ENCODE results near the gene TAX1BP1. TPM values are rescaled to one million over a fixed set of nuclear protein-coding genes. Genes with fewer than 3 reads are reported as not detected.

The TAX1BP1 gene
- total and polyA plus RNA-seq, 4 donors = 35.7 to 57.1 (median 52.9) TPM

GRCh38 chr7:27705200-27705594 is 34.8 kb upstream of the TAX1BP1 start:
- no peak for TF ChIP-seq EGR1 (IDR thresholded peaks at IDR 0.05; ENCODE audit: low read depth in 2 of 2)
- no peak for TF ChIP-seq REST (IDR thresholded peaks at IDR 0.05)
- TF ChIP-seq CTCF (IDR thresholded peaks at IDR 0.05; ENCODE audit: low read depth, low read length, missing input control) = no peak
- no peak for TF ChIP-seq YY1 (IDR thresholded peaks at IDR 0.05)
- no peak for TF ChIP-seq NR2F2 (IDR thresholded peaks at IDR 0.05)
- TF ChIP-seq TAF1 (conservative IDR thresholded peaks at IDR 0.05) = no peak
- TF ChIP-seq RAD21 (IDR thresholded peaks at IDR 0.05) = no peak
- TF ChIP-seq ZBTB33 (IDR thresholded peaks at IDR 0.05) = no peak
- no peak for TF ChIP-seq ATF3 (IDR thresholded peaks at IDR 0.05)
- no peak for TF ChIP-seq JUND (IDR thresholded peaks at IDR 0.05)
- TF ChIP-seq RXRA (IDR thresholded peaks at IDR 0.05) = no peak
- no peak for TF ChIP-seq GABPA (IDR thresholded peaks at IDR 0.05 in 1 of 2, conservative IDR thresholded peaks at IDR 0.05 in 1 of 2)
- TF ChIP-seq HNF4G (IDR thresholded peaks at IDR 0.05) = no peak
- 89% methylated on average over 2 of the region's 2 CpGs for WGBS
- H3K9ac ChIP-seq (ENCODE audit: low read depth in 1 of 2, low read length in 2 of 2) = no peak overlapping the region
- H3K36me3 ChIP-seq (ENCODE audit: control insufficient read depth in 4 of 4, insufficient read depth in 3 of 4, low read depth in 1 of 4, low read length in 3 of 4) = no peaks in the 10 kb centered on the region
- H3K9me3 ChIP-seq (ENCODE audit: control insufficient read depth in 4 of 4, low read length in 3 of 4) = no peaks in the 10 kb centered on the region
- no peaks in the 10 kb centered on the region for H3K27me3 ChIP-seq (ENCODE audit: control insufficient read depth in 4 of 4, insufficient read depth in 4 of 4, low read length in 3 of 4)
- DNase-seq (ENCODE audit: low spot score) = no peak
- no peak overlapping the region for H3K4me3 ChIP-seq (ENCODE audit: low read depth in 1 of 3, low read length in 3 of 3)
- no peak overlapping the region for H3K27ac ChIP-seq (ENCODE audit: low read depth in 1 of 2, low read length in 2 of 2)
- H3K4me1 ChIP-seq (ENCODE audit: control insufficient read depth in 4 of 4, insufficient read depth in 4 of 4, low read length in 3 of 4) = no peaks in the 10 kb centered on the region

- WGBS = 98% methylated on average over 6 of the region's 6 CpGs
- no peak for DNase-seq (ENCODE audit: low spot score)
- no peak overlapping the region for H3K9ac ChIP-seq (ENCODE audit: low read depth in 1 of 2, low read length in 2 of 2)
- H3K36me3 ChIP-seq (ENCODE audit: control insufficient read depth in 4 of 4, insufficient read depth in 3 of 4, low read depth in 1 of 4, low read length in 3 of 4) = no peaks in the 10 kb centered on the region
- H3K9me3 ChIP-seq (ENCODE audit: control insufficient read depth in 4 of 4, low read length in 3 of 4) = no peaks in the 10 kb centered on the region
- TF ChIP-seq HNF4G (IDR thresholded peaks at IDR 0.05) (no peak), FOXA1 (IDR thresholded peaks at IDR 0.05) (no peak), RAD21 (IDR thresholded peaks at IDR 0.05) (no peak), CTCF (IDR thresholded peaks at IDR 0.05; ENCODE audit: low read depth, low read length, missing input control) (no peak), NR2F2 (IDR thresholded peaks at IDR 0.05) (no peak), ATF3 (IDR thresholded peaks at IDR 0.05) (no peak), FOXA2 (IDR thresholded peaks at IDR 0.05) (no peak), GABPA (IDR thresholded peaks at IDR 0.05 in 1 of 2, conservative IDR thresholded peaks at IDR 0.05 in 1 of 2) (no peak), YY1 (IDR thresholded peaks at IDR 0.05) (no peak), EGR1 (IDR thresholded peaks at IDR 0.05; ENCODE audit: low read depth in 2 of 2) (no peak), MAX (IDR thresholded peaks at IDR 0.05) (no peak), RXRA (IDR thresholded peaks at IDR 0.05) (no peak), TAF1 (conservative IDR thresholded peaks at IDR 0.05) (no peak), HNF4A (conservative IDR thresholded peaks at IDR 0.05) (no peak), SP1 (IDR thresholded peaks at IDR 0.05) (no peak), JUND (IDR thresholded peaks at IDR 0.05) (no peak)
- no peak overlapping the region for H3K4me3 ChIP-seq (ENCODE audit: low read depth in 1 of 3, low read length in 3 of 3)
- H3K27ac ChIP-seq (ENCODE audit: low read depth in 1 of 2, low read length in 2 of 2) = no peak overlapping the region
- no peaks in the 10 kb centered on the region for H3K4me1 ChIP-seq (ENCODE audit: control insufficient read depth in 4 of 4, insufficient read depth in 4 of 4, low read length in 3 of 4)
- no peaks in the 10 kb centered on the region for H3K27me3 ChIP-seq (ENCODE audit: control insufficient read depth in 4 of 4, insufficient read depth in 4 of 4, low read length in 3 of 4)
These were observed 31.5 kb upstream of the TAX1BP1 start for GRCh38 chr7:27708485-27708884.

All from liver (tissue), 9 donors.